ENCODE data around the gene GMPR2. TPM values are rescaled to one million over a fixed set of nuclear protein-coding genes. Genes with fewer than 3 reads are reported as not detected.

The GMPR2 gene
- total and polyA plus RNA-seq, 2 of the 13 experiments (the other 11 are each of a cell fraction or from before 2014, with no cell fraction given), result 210 to 273 TPM

DNA sequence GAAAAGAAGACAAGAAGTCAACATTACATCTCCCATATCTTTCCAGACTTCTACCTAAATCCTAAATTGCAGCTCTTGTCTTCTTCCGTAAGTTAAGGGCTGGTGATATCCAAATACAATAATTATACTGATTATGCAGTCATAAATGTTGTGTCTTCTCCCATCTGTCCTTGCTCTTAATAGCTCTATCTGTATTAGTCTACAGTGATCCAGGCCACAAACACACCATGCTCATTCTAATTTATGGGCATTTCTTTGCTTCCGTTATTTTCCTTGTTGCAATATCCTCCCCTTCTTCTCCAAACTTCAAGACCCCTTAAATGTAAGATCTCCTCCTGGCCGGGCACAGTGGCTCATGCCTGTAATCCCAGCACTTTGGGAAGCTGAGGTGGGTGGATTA, 13.2 kb upstream of the GMPR2 start:
- H3K9ac ChIP-seq (ENCODE audit: insufficient read depth, low read depth, low read length), result no peak overlapping the region
- POLR2A ChIA-PET, result interaction anchor here (1.3 to 4.2 kb wide), 2 partner anchors 11 to 22 kb away, joined by 7 to 26 read pairs; partner anchors contain the start of gene TINF2

More for the DNA sequence above, 13.2 kb upstream of the GMPR2 start:
- intact Hi-C loops (cut with micrococcal nuclease; ENCODE audit: unreplicated experiment), result no loop called here
- Histone ChIP-seq H2AFZ (ENCODE audit: low read length) (no peak overlapping the region), H3K4me2 (ENCODE audit: low read depth, low read length) (no peak overlapping the region), H3K79me2 (ENCODE audit: insufficient read depth, low read length) (peaks cover 40% of the 10 kb centered on the region), H4K20me1 (ENCODE audit: insufficient read depth, low read length) (no peaks in the 10 kb centered on the region), H3K27me3 (ENCODE audit: control insufficient read depth in 1 of 2, insufficient read depth in 2 of 2, low read length in 2 of 2) (no peaks in the 10 kb centered on the region; a peak in 1 of 5 replicates), H3K9me3 (ENCODE audit: low read length) (no peaks in the 10 kb centered on the region), H3K36me3 (replicated peaks in 1 of 2; ENCODE audit: control insufficient read depth in 1 of 2, insufficient read depth in 2 of 2, low read length in 2 of 2) (peaks cover 8 to 12% of the 10 kb centered on the region in 2 experiments; a peak in 4 of 5 replicates), H3K4me1 (ENCODE audit: insufficient read depth, low read length) (peaks cover 13% of the 10 kb centered on the region), H3K27ac (ENCODE audit: extremely low read length, insufficient read depth, low read length) (no peak overlapping the region), H3K4me3 (replicated peaks in 1 of 3; ENCODE audit: insufficient read depth in 1 of 3, low read depth in 2 of 3, low read length in 3 of 3) (no peak overlapping the region)
- 66% methylated on average over 3 of the region's 3 CpGs for WGBS (ENCODE audit: low lambda C conversion rate)
- ATAC-seq (no peak), FAIRE-seq (no peak), DNase-seq (ENCODE audit: low spot score) (no peak)
- CTCF ChIA-PET (ENCODE audit: low intra/inter-chr PET ratio, low total read pairs), result no interaction called here
- no TSS peak for BruUV-seq (replicated peaks)
- in situ Hi-C loops (cut with HindIII; ENCODE audit: extremely low pct_ligation_motif_present, low pct_unique_long_range_greater_than_20kb), result no loop called here
- TF ChIP-seq, protein P1, sequence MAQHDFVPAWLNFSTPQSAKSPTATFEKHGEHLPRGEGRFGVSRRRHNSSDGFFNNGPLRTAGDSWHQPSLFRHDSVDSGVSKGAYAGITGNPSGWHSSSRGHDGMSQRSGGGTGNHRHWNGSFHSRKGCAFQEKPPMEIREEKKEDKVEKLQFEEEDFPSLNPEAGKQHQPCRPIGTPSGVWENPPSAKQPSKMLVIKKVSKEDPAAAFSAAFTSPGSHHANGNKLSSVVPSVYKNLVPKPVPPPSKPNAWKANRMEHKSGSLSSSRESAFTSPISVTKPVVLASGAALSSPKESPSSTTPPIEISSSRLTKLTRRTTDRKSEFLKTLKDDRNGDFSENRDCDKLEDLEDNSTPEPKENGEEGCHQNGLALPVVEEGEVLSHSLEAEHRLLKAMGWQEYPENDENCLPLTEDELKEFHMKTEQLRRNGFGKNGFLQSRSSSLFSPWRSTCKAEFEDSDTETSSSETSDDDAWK (CRISPR knock-in tag; IDR thresholded peaks at IDR 0.05), result no peak
- TF ChIP-seq SSRP1 (CRISPR knock-in tag; IDR thresholded peaks at IDR 0.05) (0 out of 2 replicates have a peak, but pooled peaks have one; percentile 80), ZFP36L1 (CRISPR knock-in tag; IDR thresholded peaks at IDR 0.05) (0 out of 2 replicates have a peak, but pooled peaks have one; percentile 42), ZNF841 (CRISPR knock-in tag; IDR thresholded peaks at IDR 0.05; ENCODE audit: borderline replicate concordance) (0 out of 2 replicates have a peak, but pooled peaks have one; percentile 29), ZNF562 (CRISPR knock-in tag; IDR thresholded peaks at IDR 0.05; ENCODE audit: borderline replicate concordance) (0 out of 2 replicates have a peak, but pooled peaks have one; percentile 15), ZNF564 (CRISPR knock-in tag; IDR thresholded peaks at IDR 0.05) (no peak), ZNF317 (CRISPR knock-in tag; IDR thresholded peaks at IDR 0.05) (peak; percentile 63; the same call in 1 of the 2 replicates)
- TF ChIP-seq, protein P2, sequence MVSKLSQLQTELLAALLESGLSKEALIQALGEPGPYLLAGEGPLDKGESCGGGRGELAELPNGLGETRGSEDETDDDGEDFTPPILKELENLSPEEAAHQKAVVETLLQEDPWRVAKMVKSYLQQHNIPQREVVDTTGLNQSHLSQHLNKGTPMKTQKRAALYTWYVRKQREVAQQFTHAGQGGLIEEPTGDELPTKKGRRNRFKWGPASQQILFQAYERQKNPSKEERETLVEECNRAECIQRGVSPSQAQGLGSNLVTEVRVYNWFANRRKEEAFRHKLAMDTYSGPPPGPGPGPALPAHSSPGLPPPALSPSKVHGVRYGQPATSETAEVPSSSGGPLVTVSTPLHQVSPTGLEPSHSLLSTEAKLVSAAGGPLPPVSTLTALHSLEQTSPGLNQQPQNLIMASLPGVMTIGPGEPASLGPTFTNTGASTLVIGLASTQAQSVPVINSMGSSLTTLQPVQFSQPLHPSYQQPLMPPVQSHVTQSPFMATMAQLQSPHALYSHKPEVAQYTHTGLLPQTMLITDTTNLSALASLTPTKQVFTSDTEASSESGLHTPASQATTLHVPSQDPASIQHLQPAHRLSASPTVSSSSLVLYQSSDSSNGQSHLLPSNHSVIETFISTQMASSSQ (IDR thresholded peaks at IDR 0.05; ENCODE audit: low read depth), result no peak
- TF ChIP-seq, protein P2 (CRISPR knock-in tag; IDR thresholded peaks at IDR 0.05; ENCODE audit: borderline replicate concordance), result no peak
- TF ChIP-seq, protein P3, sequence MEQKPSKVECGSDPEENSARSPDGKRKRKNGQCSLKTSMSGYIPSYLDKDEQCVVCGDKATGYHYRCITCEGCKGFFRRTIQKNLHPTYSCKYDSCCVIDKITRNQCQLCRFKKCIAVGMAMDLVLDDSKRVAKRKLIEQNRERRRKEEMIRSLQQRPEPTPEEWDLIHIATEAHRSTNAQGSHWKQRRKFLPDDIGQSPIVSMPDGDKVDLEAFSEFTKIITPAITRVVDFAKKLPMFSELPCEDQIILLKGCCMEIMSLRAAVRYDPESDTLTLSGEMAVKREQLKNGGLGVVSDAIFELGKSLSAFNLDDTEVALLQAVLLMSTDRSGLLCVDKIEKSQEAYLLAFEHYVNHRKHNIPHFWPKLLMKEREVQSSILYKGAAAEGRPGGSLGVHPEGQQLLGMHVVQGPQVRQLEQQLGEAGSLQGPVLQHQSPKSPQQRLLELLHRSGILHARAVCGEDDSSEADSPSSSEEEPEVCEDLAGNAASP (CRISPR knock-in tag; IDR thresholded peaks at IDR 0.05; ENCODE audit: borderline replicate concordance), result no peak
